Urinary bladder (tissue), 4 donors: Measurements from ENCODE around the gene ADPRH. TPM values are rescaled to one million over a fixed set of nuclear protein-coding genes. Genes with fewer than 3 reads are reported as not detected.
A peak's percentile ranks its signal among the peaks of the same experiment; 100 is the strongest.
"Not testable (repeated sequence)": the region's sequence is repeated elsewhere in the genome, so short reads cannot be mapped to it uniquely, and the experiment has no call there.

Experiments used
- DNase-seq: peaks from one replicate; pipeline ENCODE4 v3.0.0-alpha.2; 2015; ENCODE audit errors: extremely low spot score
- H3K27ac ChIP-seq: one replicate; pipeline ENCODE4 v1.5.1; 2013; ENCODE audit warnings: low read depth, mild to moderate bottlenecking, moderate library complexity
- H3K36me3 ChIP-seq: one replicate; pipeline ENCODE4 v1.6.1; 2013; ENCODE audit warnings: mild to moderate bottlenecking, moderate library complexity; ENCODE audit not compliant: insufficient read depth
- H3K4me1 ChIP-seq: one replicate; pipeline ENCODE4 v1.6.1; 2013; ENCODE audit warnings: mild to moderate bottlenecking, moderate library complexity; ENCODE audit not compliant: insufficient read depth
- H3K4me3 ChIP-seq: one replicate; pipeline ENCODE4 v1.5.1; 2013; ENCODE audit warnings: low read depth, low read length
- WGBS: extraction: QIAGEN DNeasy Blood & Tissue Kit; methylation state at CpG from one replicate; pipeline ENCODE4 v1.1.7; 2013; 5-methylcytosine and 5-hydroxymethylcytosine counted together
- polyA plus RNA-seq: library from polyadenylated mRNA; stranded (reverse); fragments of 200-250 nt; gene quantifications from one replicate; pipeline ENCODE4 v1.2.3, GENCODE V29; 2013
- total RNA-seq: library from RNA; depleted of rRNA; stranded (reverse); fragments of >200 nt; gene quantifications from one replicate; pipeline ENCODE4 v1.2.3, GENCODE V29; 2014
- donor health status: healthy with polysubstance abuse.
- donor health status: healthy.

Gene ADPRH
- total and polyA plus RNA-seq, 2 donors, result 3.0 to 13.0 TPM

DNA sequence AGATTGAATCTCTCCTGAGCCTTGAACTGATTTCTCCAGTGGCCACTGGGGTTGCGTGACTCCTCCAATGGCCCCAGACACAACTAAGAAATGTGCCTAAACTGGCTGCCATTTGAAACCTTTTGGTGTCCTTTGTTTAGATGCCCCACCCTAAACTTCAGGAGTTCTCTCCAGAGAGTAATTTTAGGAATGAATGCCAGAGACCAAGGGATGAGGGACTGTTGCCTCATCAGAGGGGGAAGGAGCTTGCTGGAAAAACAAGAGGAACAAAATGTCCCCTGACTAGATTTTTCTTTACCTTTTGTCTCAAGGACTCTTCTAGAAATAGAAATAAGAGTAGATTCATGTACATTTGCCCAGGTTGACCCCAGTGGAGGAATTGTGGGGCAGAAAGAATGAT lies 8.1 kb upstream of the ADPRH start:
- H3K4me1 ChIP-seq, result no peaks in the 10 kb centered on the region
- 91% methylated on average over 1 of the region's 1 CpG for whole genome bisulfite sequencing
- no peaks in the 10 kb centered on the region for H3K36me3 ChIP-seq
- no peak overlapping the region for H3K27ac ChIP-seq
- no peak overlapping the region for H3K4me3 ChIP-seq
- DNase-seq, result no peak

DNA sequence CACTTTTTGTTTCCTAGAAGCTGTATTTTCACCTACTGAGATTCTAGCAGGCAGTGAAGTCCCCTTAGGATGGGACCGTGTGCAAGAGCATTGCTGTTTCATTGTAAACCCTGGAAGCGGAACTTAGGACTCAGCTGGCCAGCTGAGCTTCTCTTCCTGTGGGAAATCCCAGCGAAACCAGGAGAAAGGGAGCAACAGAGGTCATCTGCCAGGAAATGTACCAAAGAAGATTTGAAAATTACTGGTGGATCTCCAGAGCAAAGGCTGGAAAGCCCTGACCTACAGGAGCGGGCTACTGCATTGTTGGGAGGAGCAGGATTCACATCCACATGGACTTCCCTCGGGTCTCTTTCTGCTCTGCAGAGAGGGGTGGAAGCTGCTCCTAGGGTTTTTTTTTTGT lies 7.6 kb upstream of the ADPRH start:
- no peaks in the 10 kb centered on the region for H3K36me3 ChIP-seq
- no peak overlapping the region for H3K27ac ChIP-seq
- no peak for DNase-seq
- no peaks in the 10 kb centered on the region for H3K4me1 ChIP-seq
- 74% methylated on average over 5 of the region's 5 CpGs for WGBS
- H3K4me3 ChIP-seq, result no peak overlapping the region

DNA sequence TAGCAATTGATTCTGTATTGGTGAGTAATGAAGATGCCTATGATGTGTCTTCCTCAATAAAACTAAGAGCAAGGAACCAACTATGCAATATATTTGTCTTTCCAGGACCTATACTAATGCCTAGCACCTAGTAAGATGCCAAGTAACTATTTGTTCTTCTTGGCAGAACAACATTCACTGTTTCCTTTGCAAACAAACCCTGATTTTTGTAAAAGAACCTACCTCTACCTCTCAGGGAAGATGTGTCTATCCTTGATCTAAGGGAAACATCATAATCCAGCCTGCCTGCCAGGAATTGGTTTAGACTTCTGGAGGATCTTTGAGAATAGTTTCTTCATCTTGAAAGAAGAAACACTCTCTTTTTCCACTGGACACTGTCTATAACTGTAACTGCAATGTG lies 3.8 kb upstream of the ADPRH start:
- DNase-seq, result no peak
- Histone ChIP-seq H3K27ac (no peak overlapping the region), H3K4me3 (no peak overlapping the region)

DNA sequence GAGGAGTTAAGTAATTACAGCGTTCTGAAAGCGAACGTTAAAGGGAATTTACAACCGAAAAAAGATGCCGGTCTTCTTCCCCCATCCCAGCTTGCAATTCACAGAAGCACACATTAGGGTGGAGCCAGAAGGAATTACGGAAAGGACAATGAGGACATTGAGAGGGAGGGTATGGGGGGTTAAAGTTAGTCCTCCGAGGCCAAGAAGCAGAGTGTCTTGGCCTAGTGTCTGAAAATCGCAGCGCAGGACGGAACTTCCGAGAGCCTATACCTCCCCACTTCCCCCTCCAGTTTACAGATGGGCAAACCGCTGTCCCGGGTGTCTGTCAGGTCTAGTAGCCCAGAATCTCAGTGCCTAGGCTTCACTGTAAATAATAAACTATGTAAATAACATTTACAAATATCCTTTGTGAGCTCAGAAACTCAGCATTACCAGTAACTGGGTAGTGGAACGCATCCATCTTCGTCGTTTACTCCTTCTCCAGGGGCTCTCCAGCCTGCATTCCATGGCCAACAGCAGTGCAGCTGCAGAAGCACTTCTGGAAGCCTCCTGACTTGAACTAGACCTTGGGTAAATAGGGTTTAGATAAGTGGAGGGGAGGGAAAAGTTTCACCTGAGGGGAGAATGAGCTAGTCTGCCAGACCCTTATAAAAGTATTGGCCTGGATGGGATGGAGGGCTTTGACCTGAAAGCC lies 922 bp downstream of the ADPRH start:
- 13% methylated on average over 16 of the region's 16 CpGs for WGBS

More for the DNA sequence above, 3.8 kb upstream of the ADPRH start:
- Histone ChIP-seq H3K36me3 (no peaks in the 10 kb centered on the region), H3K4me1 (no peaks in the 10 kb centered on the region)

DNA sequence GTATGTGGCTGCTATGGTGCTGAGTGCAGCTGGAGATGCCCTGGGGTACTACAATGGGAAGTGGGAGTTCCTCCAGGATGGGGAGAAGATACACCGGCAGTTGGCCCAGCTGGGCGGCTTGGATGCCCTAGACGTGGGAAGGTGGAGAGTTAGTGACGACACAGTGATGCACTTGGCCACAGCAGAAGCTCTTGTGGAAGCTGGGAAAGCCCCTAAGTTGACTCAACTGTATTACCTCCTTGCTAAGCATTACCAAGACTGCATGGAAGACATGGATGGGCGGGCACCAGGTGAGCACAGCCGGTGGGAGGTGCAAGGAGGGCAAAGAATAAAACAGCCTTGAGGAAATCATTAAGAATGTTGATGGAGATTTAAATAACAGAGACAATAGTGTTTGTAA lies 2.9 kb downstream of the ADPRH start:
- no peak for DNase-seq
- Histone ChIP-seq H3K27ac (no peak overlapping the region), H3K4me1 (no peaks in the 10 kb centered on the region), H3K36me3 (no peaks in the 10 kb centered on the region), H3K4me3 (no peak overlapping the region)
- WGBS, result 96% methylated on average over 6 of the region's 6 CpGs

More for the DNA sequence above, 922 bp downstream of the ADPRH start:
- peak overlapping the region; percentile 38 for H3K27ac ChIP-seq
- H3K4me3 ChIP-seq, result peak overlapping the region; percentile 60
- H3K36me3 ChIP-seq, result no peaks in the 10 kb centered on the region
- no peaks in the 10 kb centered on the region for H3K4me1 ChIP-seq
- peak; percentile 21 for DNase-seq

DNA sequence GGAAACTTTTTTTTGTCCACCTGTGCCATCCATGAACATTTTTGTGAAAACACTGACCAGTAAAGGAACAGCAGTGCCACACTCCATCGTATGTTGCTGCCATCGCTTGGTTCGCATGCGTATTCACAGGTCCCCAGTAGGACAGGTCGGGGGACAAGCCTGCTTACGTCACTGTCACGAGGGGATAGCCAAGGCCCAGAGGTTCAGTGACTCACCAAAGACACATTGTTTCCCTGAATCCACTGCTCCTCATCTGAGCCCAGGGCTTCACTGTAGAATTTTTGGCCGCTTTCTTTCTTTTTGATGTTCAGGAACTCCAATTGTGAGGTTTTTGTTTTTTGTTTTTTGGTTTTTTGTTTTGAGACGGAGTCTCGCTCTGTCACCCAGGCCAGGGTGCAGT lies 5.9 kb downstream of the ADPRH start:
- H3K4me3 ChIP-seq, result no peak overlapping the region
- 95% methylated on average over 10 of the region's 10 CpGs for WGBS
- no peaks in the 10 kb centered on the region for H3K4me1 ChIP-seq
- H3K27ac ChIP-seq, result no peak overlapping the region
- no peaks in the 10 kb centered on the region for H3K36me3 ChIP-seq
- no peak for DNase-seq

DNA sequence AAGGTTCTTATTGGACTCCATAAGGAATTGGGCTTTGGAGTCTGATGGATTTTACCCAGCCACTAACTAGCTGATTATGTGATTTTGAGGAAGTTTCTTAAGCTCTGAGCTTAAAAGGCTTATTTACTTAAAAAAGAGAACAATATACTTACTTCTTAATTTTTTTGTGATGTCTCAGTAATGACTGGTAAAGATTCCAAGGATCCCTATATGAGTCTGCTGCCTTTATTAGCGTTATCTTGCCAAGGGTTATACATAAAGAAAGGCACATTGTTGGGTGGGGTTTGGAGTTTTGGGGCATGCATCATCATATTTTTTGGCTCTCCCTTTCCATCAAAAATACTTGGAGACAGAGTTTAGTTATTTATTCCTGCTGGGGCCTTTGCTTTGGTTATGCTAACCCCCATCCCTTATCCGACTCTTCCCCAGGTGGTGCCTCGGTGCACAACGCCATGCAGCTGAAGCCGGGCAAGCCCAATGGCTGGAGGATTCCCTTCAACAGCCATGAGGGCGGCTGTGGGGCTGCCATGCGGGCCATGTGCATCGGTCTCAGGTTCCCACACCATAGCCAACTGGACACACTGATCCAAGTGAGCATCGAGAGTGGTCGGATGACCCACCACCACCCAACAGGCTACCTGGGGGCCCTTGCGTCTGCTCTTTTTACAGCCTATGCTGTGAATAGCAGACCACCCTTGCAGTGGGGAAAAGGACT lies 6.7 kb downstream of the ADPRH start:
- H3K4me1 ChIP-seq, result no peaks in the 10 kb centered on the region
- no peak overlapping the region for H3K4me3 ChIP-seq
- DNase-seq, result no peak
- no peaks in the 10 kb centered on the region for H3K36me3 ChIP-seq
- 95% methylated on average over 11 of the region's 11 CpGs for WGBS
- H3K27ac ChIP-seq, result no peak overlapping the region

DNA sequence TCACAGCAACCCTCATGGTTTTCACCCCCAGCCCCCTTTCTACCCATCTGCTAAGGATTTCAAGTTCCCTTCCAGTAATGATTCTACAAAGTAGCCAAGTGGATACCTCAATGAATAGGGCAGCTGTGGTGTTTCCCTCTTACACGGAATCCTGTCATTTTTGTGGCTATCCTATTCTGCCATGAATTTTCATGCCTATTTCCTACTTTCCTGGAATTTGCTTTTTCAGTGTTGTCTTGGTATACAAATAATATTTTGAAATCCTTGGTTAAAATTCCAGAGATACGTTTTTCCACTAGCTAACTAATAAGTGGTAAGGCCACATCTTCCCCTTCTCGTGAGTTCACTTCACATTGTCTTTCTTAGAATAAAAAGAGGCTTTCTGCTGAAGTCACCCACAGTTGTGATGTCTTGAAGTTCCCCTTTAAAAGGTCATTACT lies 7.5 kb downstream of the ADPRH start:
- Histone ChIP-seq H3K4me3 (no peak overlapping the region), H3K36me3 (no peaks in the 10 kb centered on the region), H3K27ac (no peak overlapping the region), H3K4me1 (no peaks in the 10 kb centered on the region)
- DNase-seq, result no peak
- WGBS, result 84% methylated on average over 3 of the region's 3 CpGs

DNA sequence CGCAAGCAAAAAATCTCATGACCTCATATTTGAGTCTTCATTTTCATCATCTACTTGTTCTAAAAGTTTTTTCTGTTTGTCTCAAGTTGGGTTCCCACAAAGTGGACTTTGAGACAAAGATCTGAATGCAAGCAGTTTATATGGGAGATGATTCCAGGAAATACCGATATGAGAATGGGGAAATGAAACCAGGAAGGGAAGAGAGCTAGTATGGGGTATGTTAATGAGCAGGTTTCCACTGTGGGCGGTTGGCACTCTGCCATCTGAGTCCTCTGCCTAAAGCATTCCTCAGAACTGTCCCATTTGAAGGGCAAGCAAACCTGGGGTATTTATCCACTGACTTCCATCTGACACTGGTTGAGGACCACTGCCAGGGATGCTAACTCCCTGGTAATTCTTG lies 8.8 kb downstream of the ADPRH start:
- DNase-seq, result no peak
- Histone ChIP-seq H3K27ac (no peak overlapping the region), H3K4me3 (no peak overlapping the region), H3K36me3 (no peaks in the 10 kb centered on the region), H3K4me1 (no peaks in the 10 kb centered on the region)
- 77% methylated on average over 3 of the region's 3 CpGs for WGBS

DNA sequence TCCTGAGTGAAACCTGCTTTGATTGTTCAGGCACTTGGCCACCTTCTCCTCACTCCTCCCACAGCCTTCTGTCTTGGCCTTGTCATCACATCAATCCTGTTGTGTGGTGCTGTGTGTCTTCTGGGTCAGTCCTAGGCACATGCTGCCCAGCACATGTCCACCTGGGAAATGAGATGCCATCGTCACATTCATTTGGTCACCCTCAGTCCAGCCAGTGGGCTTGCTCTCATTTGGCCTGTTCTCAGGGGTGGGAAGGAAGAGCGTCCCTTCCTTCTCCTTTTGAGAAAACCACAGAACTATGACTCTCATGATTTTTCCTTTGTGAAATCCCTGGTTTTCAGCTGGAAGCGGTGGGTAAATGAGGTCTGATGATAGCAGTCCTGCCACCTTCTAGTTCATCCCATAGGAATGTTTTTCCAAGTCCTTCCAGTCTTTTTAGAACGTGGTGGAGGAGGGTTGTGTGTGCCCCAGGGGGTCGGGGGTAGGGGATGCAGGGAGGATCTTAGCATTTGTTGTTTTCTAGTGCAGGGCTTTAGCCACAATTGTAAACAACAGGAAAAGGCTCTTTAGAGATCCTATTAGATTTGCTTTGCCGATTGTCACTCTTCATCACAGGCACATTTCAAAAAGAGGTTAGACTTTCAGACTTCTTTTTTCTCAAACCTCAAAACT lies 9.9 kb downstream of the ADPRH start:
- no peak for DNase-seq
- H3K36me3 ChIP-seq, result no peaks in the 10 kb centered on the region
- H3K4me1 ChIP-seq, result no peaks in the 10 kb centered on the region
- H3K27ac ChIP-seq, result no peak overlapping the region
- H3K4me3 ChIP-seq, result no peak overlapping the region
- WGBS, result 63% methylated on average over 6 of the region's 6 CpGs

DNA sequence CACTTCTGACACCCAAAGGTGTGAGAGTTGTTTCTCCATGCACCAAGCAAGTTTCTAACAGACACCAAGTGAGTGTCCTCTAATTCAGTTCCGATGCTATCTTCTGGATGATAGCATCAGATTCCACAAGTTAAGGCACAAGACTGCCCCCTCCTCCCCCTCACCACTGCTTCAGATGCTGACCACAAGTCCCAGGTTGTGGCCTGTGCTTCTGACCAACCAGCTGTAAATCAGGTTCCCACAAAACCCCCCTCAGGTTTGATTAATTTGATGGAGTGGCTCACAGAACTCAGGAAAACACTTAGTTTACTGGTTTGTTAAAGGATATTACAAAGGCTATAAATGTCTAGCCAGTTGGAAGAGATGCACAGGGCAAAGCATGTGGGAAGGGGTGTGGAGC lies 11.4 kb downstream of the ADPRH start:
- no peak overlapping the region for H3K4me3 ChIP-seq
- 94% methylated on average over 1 of the region's 1 CpG for WGBS
- no peak overlapping the region for H3K27ac ChIP-seq
- no peaks in the 10 kb centered on the region for H3K36me3 ChIP-seq
- DNase-seq, result no peak
- no peaks in the 10 kb centered on the region for H3K4me1 ChIP-seq

DNA sequence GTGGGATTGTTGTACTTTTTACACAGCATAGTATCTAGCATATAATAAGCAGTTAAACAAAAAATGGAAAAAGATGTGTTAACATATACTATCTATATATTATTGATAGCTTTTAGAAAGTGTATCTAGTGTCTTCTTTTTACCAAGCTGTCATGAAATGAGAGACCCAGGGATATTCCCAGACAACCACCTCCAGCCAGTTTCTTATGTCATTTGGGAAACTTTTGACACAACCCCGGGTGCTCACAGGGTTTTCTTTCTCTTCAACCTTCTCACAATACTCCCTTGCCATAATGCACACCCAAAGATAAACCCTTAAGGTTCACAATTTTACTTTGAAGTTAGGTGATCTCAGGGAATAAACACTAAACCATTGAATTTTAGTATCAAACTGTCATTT lies 13.6 kb downstream of the ADPRH start:
- H3K36me3 ChIP-seq, result no peaks in the 10 kb centered on the region
- 71% methylated on average over 1 of the region's 1 CpG for WGBS
- H3K4me3 ChIP-seq, result no peak overlapping the region
- no peak for DNase-seq
- H3K27ac ChIP-seq, result no peak overlapping the region
- no peaks in the 10 kb centered on the region for H3K4me1 ChIP-seq

DNA sequence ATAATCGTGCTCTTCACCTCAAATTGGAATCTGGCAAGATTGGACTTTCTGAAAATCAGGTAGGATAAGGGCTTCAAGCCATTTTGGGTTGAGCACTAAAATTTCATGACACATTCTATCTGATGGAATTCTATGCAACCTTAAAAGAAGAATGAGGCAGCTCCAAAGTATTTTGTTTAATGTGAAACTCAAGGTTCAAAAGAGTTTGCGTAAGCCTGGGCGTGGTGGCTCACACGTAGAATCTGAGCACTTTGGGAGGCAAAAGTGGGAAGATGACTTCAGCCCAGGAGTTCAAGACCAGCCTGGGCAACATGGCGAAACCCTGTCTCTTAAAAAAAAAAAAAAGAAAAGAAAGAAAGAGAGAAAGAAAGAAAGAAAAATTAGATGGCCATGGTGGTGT lies 14.8 kb downstream of the ADPRH start:
- no peak for DNase-seq
- WGBS, result 83% methylated on average over 5 of the region's 5 CpGs
- no peak overlapping the region for H3K4me3 ChIP-seq
- H3K36me3 ChIP-seq, result no peaks in the 10 kb centered on the region
- H3K27ac ChIP-seq, result no peak overlapping the region
- H3K4me1 ChIP-seq, result no peaks in the 10 kb centered on the region

DNA sequence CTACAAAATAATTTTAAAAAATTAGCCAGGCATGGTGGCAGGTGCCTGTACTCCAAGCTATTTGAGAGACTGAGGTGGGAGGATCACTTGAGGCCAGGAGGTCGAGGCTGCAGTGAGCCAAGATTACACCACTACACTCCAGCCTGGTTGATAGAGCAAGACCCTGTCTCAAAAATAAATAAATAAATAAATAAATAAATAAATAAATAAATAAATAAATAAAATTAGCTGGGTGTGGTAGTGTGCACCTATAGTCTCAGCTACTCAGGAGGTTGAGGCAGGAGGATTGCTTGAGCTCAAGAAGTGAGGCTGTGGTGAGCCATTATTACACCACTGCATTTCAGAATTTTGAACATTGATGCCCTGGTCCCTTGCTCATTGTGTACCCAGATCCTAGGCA lies 15.6 kb downstream of the ADPRH start:
- not testable (repeated sequence) for H3K4me1 ChIP-seq, DNase-seq, H3K4me3 ChIP-seq, H3K36me3 ChIP-seq, H3K27ac ChIP-seq
- 86% methylated on average over 1 of the region's 1 CpG for WGBS
